Measurements from ENCODE around the gene SEC31B.

GRCh38 chr10:100535338-100535714, 15.7 kb upstream of the SEC31B start:
- TF ChIP-seq POLR2A (IDR thresholded peaks at IDR 0.05) (no peak), CTCF (IDR thresholded peaks at IDR 0.05) (no peak)

Data from right lobe of liver (tissue), 4 donors.